ENCODE data around the gene DLX2. TPM values are rescaled to one million over a fixed set of nuclear protein-coding genes. Genes with fewer than 3 reads are reported as not detected.
"Not testable (repeated sequence)": the region's sequence is repeated elsewhere in the genome, so short reads cannot be mapped to it uniquely, and the experiment has no call there.

The DLX2 gene
- total RNA-seq, 1 donor from 2014 or later, result 0.67 TPM

- DNase-seq (ENCODE audit: low read depth), result no peak
Measured at GRCh38 chr2:172083628-172084394, 18.9 kb downstream of the DLX2 start.

- no peak for DNase-seq (ENCODE audit: low read depth)
Measured at GRCh38 chr2:172082944-172083627, 19.6 kb downstream of the DLX2 start.

GRCh38 chr2:172082105-172082943 lies 20.4 kb downstream of the DLX2 start:
- peak; percentile 82 for DNase-seq (ENCODE audit: low read depth)

- DNase-seq (ENCODE audit: low read depth), result no peak
Measured at GRCh38 chr2:172081221-172082022, 21.3 kb downstream of the DLX2 start.

GRCh38 chr2:172080641-172081220 lies 22.0 kb downstream of the DLX2 start:
- no peak for DNase-seq (ENCODE audit: low read depth)

- DNase-seq (ENCODE audit: low read depth), result no peak
Measured at GRCh38 chr2:172079838-172080640, 22.7 kb downstream of the DLX2 start.

GRCh38 chr2:172079416-172079815 lies 23.3 kb downstream of the DLX2 start:
- DNase-seq (ENCODE audit: low read depth), result no peak

- DNase-seq (ENCODE audit: low read depth), result no peak
Measured at GRCh38 chr2:172074254-172074653, 28.4 kb downstream of the DLX2 start.

GRCh38 chr2:172073518-172073917 lies 29.2 kb downstream of the DLX2 start:
- DNase-seq (ENCODE audit: low read depth), result no peak

- no peak for DNase-seq (ENCODE audit: low read depth)
Measured at GRCh38 chr2:172072706-172073105, 30.0 kb downstream of the DLX2 start.

- DNase-seq (ENCODE audit: low read depth), result no peak
Measured at GRCh38 chr2:172072303-172072702, 30.4 kb downstream of the DLX2 start.

GRCh38 chr2:172070936-172071335 lies 31.8 kb downstream of the DLX2 start:
- DNase-seq (ENCODE audit: low read depth), result no peak

- DNase-seq (ENCODE audit: low read depth), result not testable (repeated sequence)
Measured at GRCh38 chr2:172067905-172068304, 34.8 kb downstream of the DLX2 start.

GRCh38 chr2:172066394-172066886 lies 36.3 kb downstream of the DLX2 start:
- no peak for DNase-seq (ENCODE audit: low read depth)

- no peak for DNase-seq (ENCODE audit: low read depth)
Measured at GRCh38 chr2:172065111-172065510, 37.6 kb downstream of the DLX2 start.

- no peak for DNase-seq (ENCODE audit: low read depth)
Measured at GRCh38 chr2:172063446-172063845, 39.3 kb downstream of the DLX2 start.

GRCh38 chr2:172062402-172063004 lies 40.2 kb downstream of the DLX2 start:
- no peak for DNase-seq (ENCODE audit: low read depth)

- DNase-seq (ENCODE audit: low read depth), result not testable (repeated sequence)
Measured at GRCh38 chr2:172060118-172060517, 42.6 kb downstream of the DLX2 start.

GRCh38 chr2:172058660-172059059 lies 44.0 kb downstream of the DLX2 start:
- DNase-seq (ENCODE audit: low read depth), result no peak
